Ovary (tissue), 10 donors: Measurements from ENCODE around the gene CERS6. TPM values are rescaled to one million over a fixed set of nuclear protein-coding genes. Genes with fewer than 3 reads are reported as not detected.
A peak's percentile ranks its signal among the peaks of the same experiment; 100 is the strongest.
"Not testable (repeated sequence)": the region's sequence is repeated elsewhere in the genome, so short reads cannot be mapped to it uniquely, and the experiment has no call there.

Experiments
- DNase-seq, 5 donors: peaks; one replicate each; pipeline ENCODE4 v3.0.0-alpha.2; 2019 to 2020
- H3K27ac ChIP-seq, 2 donors: fragments of 200-600 bp; one replicate each; pipeline versions ENCODE4 v1.5.1 to v1.8.0; 2019 to 2022
- H3K27me3 ChIP-seq: fragments of 200-600 bp; one replicate; pipeline ENCODE4 v1.8.0; 2022
- H3K36me3 ChIP-seq: fragments of 200-600 bp; sonication (generic); one replicate; pipeline ENCODE4 v1.5.1; 2019
- H3K4me1 ChIP-seq: one replicate; pipeline ENCODE4 v1.8.1; 2013; ENCODE audit warnings: mild to moderate bottlenecking, moderate library complexity; ENCODE audit not compliant: insufficient read depth
- H3K4me3 ChIP-seq: fragments of 200-600 bp; sonication (generic); one replicate; pipeline ENCODE4 v1.5.1; 2017
- H3K9me3 ChIP-seq, 2 donors: fragments of 200-600 bp in 1 of 2; sonication (generic) in 1 of 2; one replicate each; pipeline versions ENCODE4 v1.5.1 to v1.8.1; 2013 to 2019; ENCODE audit warnings: mild to moderate bottlenecking in 1 of 2, moderate library complexity in 1 of 2
- CTCF ChIP-seq, 3 donors: fragments of 450-650 bp in 2 of 3; fragments of 200-600 bp in 1 of 3; IDR thresholded peaks; one replicate each; pipeline versions ENCODE4 v1.5.1 to v1.8.0; 2016 to 2022; ENCODE audit warnings: antibody characterized with exemption in 3 of 3, mild to moderate bottlenecking in 1 of 3
- EP300 ChIP-seq: sonication (generic); formaldehyde crosslinking; IDR thresholded peaks from one replicate; pipeline ENCODE4 v1.6.1; 2017; ENCODE audit warnings: antibody characterized with exemption
- POLR2A ChIP-seq: fragments of 450-650 bp; IDR thresholded peaks from one replicate; pipeline ENCODE4 v1.6.1; 2017; ENCODE audit warnings: antibody characterized with exemption, mild to moderate bottlenecking, moderate library complexity
- WGBS, 3 donors: extraction: QIAGEN DNeasy Blood & Tissue Kit in 1 of 3; methylation state at CpG; one replicate each; pipeline versions ENCODE4 v1.1.5 to v1.1.7; 2013 to 2017; 5-methylcytosine and 5-hydroxymethylcytosine counted together
- intact Hi-C, 4 donors: fragments of 100-400 bp; cut with DNase I; formaldehyde crosslinking; loops; one replicate each; pipeline versions ENCODE4 v1.11.0 to v1.15.1; 2022 to 2023
- long read RNA-seq, 3 donors: library from polyadenylated mRNA in 2 of 3; unstranded in 2 of 3; transcript quantifications; one replicate each; pipeline ENCODE4 v2.0.0 and lab custom pipeline, GENCODE V29; 2021 to 2026
- polyA plus RNA-seq, 2 donors: library from polyadenylated mRNA; stranded (reverse); fragments of 200-250 nt in 1 of 2; fragments of 350-450 nt in 1 of 2; fragmentation: Illumina TruSeq in 1 of 2; extraction: RNeasy Lipid Tissue Mini Kit (QIAGEN cat#74804) in 1 of 2; gene quantifications; one replicate each; pipeline ENCODE4 v1.2.3, GENCODE V29; 2013 to 2014
- total RNA-seq, 7 donors: library from RNA; depleted of rRNA in 2 of 7; stranded (reverse); fragments of >200 nt in 2 of 7; fragmentation: NEBNext Ultra II Directional in 3 of 7; extraction: Animal tissue kit (Norgen Biotek cat#: 25700) in 3 of 7; gene quantifications; one replicate each; pipeline versions ENCODE4 v1.1.0 to v1.2.4, GENCODE V29; 2016 to 2023
- donor health status: DM: no; HTN: no; CAD: no; lungs with moderate emphysema.
- donor health status: DM: no; HTN: no; CAD: no.
- donor health status: Bipolar disorder and iron deficiency.
- donor health status: DM: yes; HTN: yes; CAD: no.
- donor health status: DM: no; HTN: no; CAD: no.
- donor health status: DM: yes; HTN: yes; CAD: no.

CERS6 gene, protein sequence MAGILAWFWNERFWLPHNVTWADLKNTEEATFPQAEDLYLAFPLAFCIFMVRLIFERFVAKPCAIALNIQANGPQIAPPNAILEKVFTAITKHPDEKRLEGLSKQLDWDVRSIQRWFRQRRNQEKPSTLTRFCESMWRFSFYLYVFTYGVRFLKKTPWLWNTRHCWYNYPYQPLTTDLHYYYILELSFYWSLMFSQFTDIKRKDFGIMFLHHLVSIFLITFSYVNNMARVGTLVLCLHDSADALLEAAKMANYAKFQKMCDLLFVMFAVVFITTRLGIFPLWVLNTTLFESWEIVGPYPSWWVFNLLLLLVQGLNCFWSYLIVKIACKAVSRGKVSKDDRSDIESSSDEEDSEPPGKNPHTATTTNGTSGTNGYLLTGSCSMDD
- total RNA-seq, result 10 to 100 TPM; 13.9 to 30.8 (median 29.3) TPM
- 10 to 100 TPM; 11.5 to 20.2 TPM for polyA plus RNA-seq
- long read RNA-seq, donor 1, full-length matches to known transcripts, result 1 of 10 reads
- long read RNA-seq, donor 1, partial matches to known transcripts, result 0 of 10 reads
- long read RNA-seq, donor 1, other reads (novel, unspliced or antisense), result 9 of 10 reads
- long read RNA-seq, donor 2, full-length matches to known transcripts, result 14 of 24 reads
- long read RNA-seq, donor 2, partial matches to known transcripts, result 10 of 24 reads
- long read RNA-seq, donor 2, other reads (novel, unspliced or antisense), result 0 of 24 reads
- long read RNA-seq, donor 3, full-length matches to known transcripts, result 9 of 12 reads
- long read RNA-seq, donor 3, partial matches to known transcripts, result 0 of 12 reads
- long read RNA-seq, donor 3, other reads (novel, unspliced or antisense), result 3 of 12 reads

GRCh38 chr2:168455645-168456520, at the start of gene CERS6:
TSS of gene CERS6 (plus strand) at chr2:168456272. CDS start at chr2:168456449, 177 bp downstream.
- H3K27ac ChIP-seq, result peak within 1 kb of the TSS; percentile 54 to 79
- 1% methylated on average over 48 to 72 of the region's 72 CpGs for WGBS, 3 donors
- H3K36me3 ChIP-seq, result no peaks in the 10 kb centered on the region
- peak within 1 kb of the TSS; percentile 91 for H3K4me3 ChIP-seq
- no peaks in the 10 kb centered on the region for H3K9me3 ChIP-seq
- DNase-seq, result peak; percentile 96 to 97 (median 97)
- H3K27me3 ChIP-seq, result no peaks in the 10 kb centered on the region
- intact Hi-C loops, result loop anchor here in 1 of 4 donors (10.0 kb wide), 1 partner anchor 179 kb away; no protein-coding TSS in a partner anchor
- peak; percentile 67 for TF ChIP-seq POLR2A
- peak in 2 of 3 donors; percentile 20 to 22 for TF ChIP-seq CTCF (IDR thresholded peaks at IDR 0.05)
- TF ChIP-seq EP300, result no peak
- H3K4me1 ChIP-seq, result peaks cover 2% of the 10 kb centered on the region

- WGBS, 3 donors, result 64 to 93% (median 88%) methylated on average over 3 to 5 of the region's 5 CpGs
- H3K27ac ChIP-seq, H3K36me3 ChIP-seq, H3K4me3 ChIP-seq, H3K27me3 ChIP-seq, H3K9me3 ChIP-seq, H3K4me1 ChIP-seq, DNase-seq, intact Hi-C loops: not testable (repeated sequence)
Observed at GRCh38 chr2:168412301-168412700, 43.8 kb upstream of the CERS6 start.

DNA sequence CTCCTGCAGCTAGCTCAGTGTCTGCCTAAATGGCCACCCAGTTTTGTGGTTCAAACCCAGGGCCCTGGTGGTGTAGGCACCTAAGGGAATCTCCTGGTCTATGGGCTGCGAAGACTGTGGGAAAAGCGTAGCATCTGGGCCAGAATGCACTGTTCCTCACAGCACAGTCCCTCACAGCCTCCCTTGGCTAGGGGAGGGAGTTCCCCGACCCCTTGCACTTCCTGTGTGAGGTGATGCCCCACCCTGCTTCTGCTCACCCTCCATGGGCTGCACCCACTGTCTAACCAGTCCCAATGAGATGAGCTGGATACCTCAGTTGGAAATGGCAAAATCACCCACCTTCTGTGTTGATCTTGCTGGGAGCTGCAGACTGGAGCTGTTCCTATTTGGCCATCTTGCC, 43.0 kb upstream of the CERS6 start:
- DNase-seq, H3K4me1 ChIP-seq, H3K9me3 ChIP-seq, H3K4me3 ChIP-seq, H3K27me3 ChIP-seq, H3K36me3 ChIP-seq, intact Hi-C loops, H3K27ac ChIP-seq: not testable (repeated sequence)
- 92 to 93% (median 92%) methylated on average over 3 of the region's 3 CpGs for WGBS, 3 donors

GRCh38 chr2:168416555-168416954, 39.5 kb upstream of the CERS6 start:
- intact Hi-C loops, result no loop called here
- DNase-seq, result no peak
- H3K4me1 ChIP-seq, result no peaks in the 10 kb centered on the region
- H3K27me3 ChIP-seq, result no peaks in the 10 kb centered on the region
- TF ChIP-seq POLR2A, result no peak
- no peak for TF ChIP-seq CTCF (IDR thresholded peaks at IDR 0.05)
- no peak for TF ChIP-seq EP300
- no peaks in the 10 kb centered on the region for H3K9me3 ChIP-seq
- no peaks in the 10 kb centered on the region for H3K36me3 ChIP-seq
- H3K27ac ChIP-seq, result no peak overlapping the region
- no peak overlapping the region for H3K4me3 ChIP-seq

DNA sequence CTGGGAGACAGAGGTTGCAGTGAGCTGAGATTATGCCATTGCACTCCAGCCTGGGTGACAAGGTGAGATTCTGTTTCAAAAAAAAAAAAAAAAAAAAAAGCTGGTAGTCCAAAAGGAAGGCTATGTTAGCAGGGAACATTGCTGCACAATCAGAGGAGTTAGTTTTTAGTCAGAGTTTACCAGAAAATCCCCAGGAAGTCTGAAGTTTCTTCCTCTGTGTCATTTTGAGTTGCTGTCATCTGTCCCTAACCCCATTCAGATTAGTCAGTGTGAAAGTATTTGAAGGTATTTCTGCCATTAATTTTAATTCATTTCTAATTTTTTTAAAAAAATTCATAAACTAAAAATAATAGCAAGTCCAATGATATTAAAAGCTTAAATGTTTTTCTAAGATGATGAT, 33.5 kb upstream of the CERS6 start:
- no peaks in the 10 kb centered on the region for H3K9me3 ChIP-seq
- TF ChIP-seq EP300 (no peak), CTCF (IDR thresholded peaks at IDR 0.05) (no peak), POLR2A (no peak)
- H3K4me3 ChIP-seq, result no peak overlapping the region
- intact Hi-C loops, result no loop called here
- no peak overlapping the region for H3K27ac ChIP-seq
- no peaks in the 10 kb centered on the region for H3K36me3 ChIP-seq
- no peak for DNase-seq
- no peaks in the 10 kb centered on the region for H3K4me1 ChIP-seq
- no peaks in the 10 kb centered on the region for H3K27me3 ChIP-seq
